ENCODE data around the gene ULK1. TPM values are rescaled to one million over a fixed set of nuclear protein-coding genes. Genes with fewer than 3 reads are reported as not detected.

Gene ULK1
- total RNA-seq, 1 experiment from 2014 or later: 15.7 TPM

DNA sequence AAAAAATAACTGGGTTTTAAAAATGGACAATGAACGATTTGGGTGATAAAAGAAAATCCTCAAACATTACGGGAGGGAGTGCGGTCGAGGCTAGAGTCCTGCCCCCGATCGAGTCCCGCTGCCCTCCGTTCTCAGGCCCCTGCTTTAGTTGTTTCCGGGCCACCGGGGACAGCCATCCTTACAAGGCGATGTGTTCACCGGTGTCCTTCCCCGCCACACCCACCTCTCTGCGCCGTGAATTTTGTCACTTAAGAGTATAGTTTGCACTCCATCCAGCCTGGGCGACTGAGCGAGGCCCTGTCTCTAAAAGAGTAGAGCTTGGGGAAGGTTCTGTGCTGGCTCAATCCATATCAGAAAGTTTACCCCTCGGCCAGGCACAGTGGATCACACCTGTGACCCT lies 2.9 kb downstream of the ULK1 start:
- H3K9ac ChIP-seq (ENCODE audit: low read length): peak overlapping the region; percentile 79; the same call in 1 of the 2 replicates
- POLR2A ChIA-PET (ENCODE audit: unreplicated experiment): no interaction called here
- intact Hi-C loops (cut with micrococcal nuclease): loop anchor here (2.0 kb wide), 2 partner anchors 32 to 60 kb away; partner anchors contain the start of gene PUS1
- peaks cover 6% of the 10 kb centered on the region; the same call in 1 of the 2 replicates for H4K20me1 ChIP-seq (ENCODE audit: low read length)
- H3K4me1 ChIP-seq (ENCODE audit: insufficient read depth, low read length): peaks cover 19% of the 10 kb centered on the region
- no peaks in the 10 kb centered on the region for H3F3A ChIP-seq (ENCODE audit: low read length, unreplicated experiment)
- peak overlapping the region; percentile 74 for H3K4me3 ChIP-seq (ENCODE audit: low read length)
- no peaks in the 10 kb centered on the region for H3K9me3 ChIP-seq (ENCODE audit: low read length)
- ATAC-seq (no peak), DNase-seq (no peak)
- H3K27me3 ChIP-seq (ENCODE audit: low read length): no peaks in the 10 kb centered on the region
- no peaks in the 10 kb centered on the region for H3K36me3 ChIP-seq (ENCODE audit: low read depth, low read length)
- peak overlapping the region; percentile 88; the same call in 1 of the 2 replicates for H3K27ac ChIP-seq (ENCODE audit: low read length)
- H3K4me2 ChIP-seq (ENCODE audit: low read length): peak overlapping the region; percentile 99
- CTCF ChIA-PET: no interaction called here
- H3K9me2 ChIP-seq (replicated peaks; ENCODE audit: low read length): no peaks in the 10 kb centered on the region
- no peak overlapping the region for H2AFZ ChIP-seq (ENCODE audit: low read length)
- no TSS peak for BruUV-seq (replicated peaks)
- TF ChIP-seq EZH2 (IDR thresholded peaks at IDR 0.05; ENCODE audit: low read length, unreplicated experiment): no peak
- peaks cover 53% of the 10 kb centered on the region for H3K79me2 ChIP-seq (ENCODE audit: low read length)

DNA sequence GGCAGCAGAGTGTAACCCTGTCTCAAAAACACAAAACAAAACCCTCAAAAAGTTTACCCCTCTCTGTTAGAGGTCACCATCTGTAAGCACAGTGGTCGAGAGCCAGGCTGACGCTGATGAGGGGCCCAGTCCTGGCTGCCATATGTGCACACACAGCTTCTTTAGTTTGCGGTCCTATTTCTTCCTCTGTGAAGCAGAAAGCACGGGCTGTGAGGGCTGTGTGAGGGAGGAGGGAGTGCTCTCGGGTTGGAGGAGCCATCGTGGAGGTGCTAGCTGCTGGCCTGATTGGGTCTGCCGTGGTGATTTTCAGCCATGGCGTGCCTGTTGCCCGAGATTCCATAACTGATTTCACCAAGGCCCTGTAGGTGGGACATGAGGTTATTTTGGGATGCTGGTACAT lies 3.5 kb downstream of the ULK1 start:
- ATAC-seq (no peak), DNase-seq (no peak)
- no TSS peak for BruUV-seq (replicated peaks)
- peaks cover 19% of the 10 kb centered on the region for H3K4me1 ChIP-seq (ENCODE audit: insufficient read depth, low read length)
- H3K79me2 ChIP-seq (ENCODE audit: low read length): peaks cover 59% of the 10 kb centered on the region
- H3K9me3 ChIP-seq (ENCODE audit: low read length): no peaks in the 10 kb centered on the region
- H3K9me2 ChIP-seq (replicated peaks; ENCODE audit: low read length): no peaks in the 10 kb centered on the region
- TF ChIP-seq, protein P1, sequence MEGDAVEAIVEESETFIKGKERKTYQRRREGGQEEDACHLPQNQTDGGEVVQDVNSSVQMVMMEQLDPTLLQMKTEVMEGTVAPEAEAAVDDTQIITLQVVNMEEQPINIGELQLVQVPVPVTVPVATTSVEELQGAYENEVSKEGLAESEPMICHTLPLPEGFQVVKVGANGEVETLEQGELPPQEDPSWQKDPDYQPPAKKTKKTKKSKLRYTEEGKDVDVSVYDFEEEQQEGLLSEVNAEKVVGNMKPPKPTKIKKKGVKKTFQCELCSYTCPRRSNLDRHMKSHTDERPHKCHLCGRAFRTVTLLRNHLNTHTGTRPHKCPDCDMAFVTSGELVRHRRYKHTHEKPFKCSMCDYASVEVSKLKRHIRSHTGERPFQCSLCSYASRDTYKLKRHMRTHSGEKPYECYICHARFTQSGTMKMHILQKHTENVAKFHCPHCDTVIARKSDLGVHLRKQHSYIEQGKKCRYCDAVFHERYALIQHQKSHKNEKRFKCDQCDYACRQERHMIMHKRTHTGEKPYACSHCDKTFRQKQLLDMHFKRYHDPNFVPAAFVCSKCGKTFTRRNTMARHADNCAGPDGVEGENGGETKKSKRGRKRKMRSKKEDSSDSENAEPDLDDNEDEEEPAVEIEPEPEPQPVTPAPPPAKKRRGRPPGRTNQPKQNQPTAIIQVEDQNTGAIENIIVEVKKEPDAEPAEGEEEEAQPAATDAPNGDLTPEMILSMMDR (conservative IDR thresholded peaks at IDR 0.05; ENCODE audit: low read depth, low read length): no peak
- TF ChIP-seq EZH2phosphoT487 (IDR thresholded peaks at IDR 0.05; ENCODE audit: borderline replicate concordance, low read length): no peak
- TF ChIP-seq EZH2 (IDR thresholded peaks at IDR 0.05; ENCODE audit: low read length, unreplicated experiment): no peak
- H3F3A ChIP-seq (ENCODE audit: low read length, unreplicated experiment): no peaks in the 10 kb centered on the region
- H3K27ac ChIP-seq (ENCODE audit: low read length): no peak overlapping the region
- H2AFZ ChIP-seq (ENCODE audit: low read length): no peak overlapping the region
- ChIA-PET POLR2A (ENCODE audit: unreplicated experiment) (no interaction called here), CTCF (no interaction called here)
- H3K9ac ChIP-seq (ENCODE audit: low read length): no peak overlapping the region
- intact Hi-C loops (cut with micrococcal nuclease): loop anchor here (2.0 kb wide), 2 partner anchors 31 to 61 kb away; partner anchors contain the start of gene PUS1
- no peak overlapping the region for H3K4me3 ChIP-seq (ENCODE audit: low read length)
- H3K4me2 ChIP-seq (ENCODE audit: low read length): no peak overlapping the region
- H3K27me3 ChIP-seq (ENCODE audit: low read length): no peaks in the 10 kb centered on the region
- H4K20me1 ChIP-seq (ENCODE audit: low read length): peaks cover 6% of the 10 kb centered on the region; the same call in 1 of the 2 replicates
- H3K36me3 ChIP-seq (ENCODE audit: low read depth, low read length): no peaks in the 10 kb centered on the region

DNA sequence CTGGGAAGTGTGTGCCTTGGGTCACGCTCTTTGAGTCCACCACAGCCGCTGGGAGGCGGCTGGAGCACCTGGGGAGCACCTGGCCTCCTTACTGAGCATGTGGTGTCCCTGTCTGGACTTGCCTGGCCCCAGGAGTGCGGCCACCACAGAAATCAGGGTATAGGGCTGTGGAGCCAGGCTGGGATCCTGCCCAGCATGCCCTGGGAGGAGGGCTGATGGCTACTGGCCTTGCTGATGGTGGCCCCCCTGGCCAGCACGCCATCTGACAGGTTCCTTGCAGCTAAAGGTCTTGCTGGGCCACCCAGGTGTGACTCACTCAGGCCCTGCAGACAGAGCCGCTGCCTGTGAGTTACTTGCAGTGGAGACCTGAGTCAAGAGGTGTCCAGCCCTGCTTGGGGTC lies 6.0 kb downstream of the ULK1 start:
- peaks cover 17% of the 10 kb centered on the region for H3K4me1 ChIP-seq (ENCODE audit: insufficient read depth, low read length)
- no peaks in the 10 kb centered on the region for H3K9me2 ChIP-seq (replicated peaks; ENCODE audit: low read length)
- no peak overlapping the region for H2AFZ ChIP-seq (ENCODE audit: low read length)
- no peak overlapping the region for H3K4me3 ChIP-seq (ENCODE audit: low read length)
- ATAC-seq (no peak), DNase-seq (no peak)
- ChIA-PET CTCF (no interaction called here), POLR2A (ENCODE audit: unreplicated experiment) (no interaction called here)
- H3K27me3 ChIP-seq (ENCODE audit: low read length): no peaks in the 10 kb centered on the region
- no peaks in the 10 kb centered on the region for H3K36me3 ChIP-seq (ENCODE audit: low read depth, low read length)
- H3K9ac ChIP-seq (ENCODE audit: low read length): no peak overlapping the region
- H3F3A ChIP-seq (ENCODE audit: low read length, unreplicated experiment): no peaks in the 10 kb centered on the region
- H3K79me2 ChIP-seq (ENCODE audit: low read length): peaks cover 64% of the 10 kb centered on the region
- TF ChIP-seq, protein P1 (conservative IDR thresholded peaks at IDR 0.05; ENCODE audit: low read depth, low read length): no peak
- TF ChIP-seq EZH2phosphoT487 (IDR thresholded peaks at IDR 0.05; ENCODE audit: borderline replicate concordance, low read length): no peak
- no peak for TF ChIP-seq EZH2 (IDR thresholded peaks at IDR 0.05; ENCODE audit: low read length, unreplicated experiment)
- H3K9me3 ChIP-seq (ENCODE audit: low read length): no peaks in the 10 kb centered on the region
- no TSS peak for BruUV-seq (replicated peaks)
- intact Hi-C loops (cut with micrococcal nuclease): no loop called here
- H4K20me1 ChIP-seq (ENCODE audit: low read length): peaks cover 6% of the 10 kb centered on the region; the same call in 1 of the 2 replicates
- no peak overlapping the region for H3K27ac ChIP-seq (ENCODE audit: low read length)
- H3K4me2 ChIP-seq (ENCODE audit: low read length): no peak overlapping the region

Data from PC-3 (cell line).